H9 (cell line): Measurements from ENCODE around the gene CBLB. TPM values are rescaled to one million over a fixed set of nuclear protein-coding genes. Genes with fewer than 3 reads are reported as not detected.

Experiments
- DNase-seq: peaks from one replicate; pipeline ENCODE4 v3.0.0-alpha.2; 2017
- H2AFZ ChIP-seq: one replicate; pipeline ENCODE4 v1.6.1; 2013; ENCODE audit warnings: mild to moderate bottlenecking, low read length, control low read depth, moderate library complexity
- H2AK5ac ChIP-seq: 2 replicates; pipeline ENCODE4 v1.6.1; 2013; ENCODE audit warnings: low read length, control low read depth, mixed read lengths; ENCODE audit not compliant: insufficient read length
- H2BK120ac ChIP-seq: one replicate; pipeline ENCODE4 v1.6.1; 2013; ENCODE audit warnings: low read depth, mild to moderate bottlenecking, low read length, control low read depth, inconsistent platforms; ENCODE audit not compliant: poor library complexity, severe bottlenecking
- H2BK12ac ChIP-seq: 2 replicates; pipeline ENCODE4 v1.6.1; 2013; ENCODE audit warnings: low read length, control low read depth, mixed read lengths, low read depth; ENCODE audit not compliant: insufficient read length
- H2BK15ac ChIP-seq: 2 replicates; pipeline ENCODE4 v1.6.1; 2013; ENCODE audit warnings: low read depth, low read length, control low read depth
- H2BK20ac ChIP-seq: one replicate; pipeline ENCODE4 v1.6.1; 2013; ENCODE audit warnings: low read depth, mild to moderate bottlenecking, low read length, control low read depth, inconsistent platforms; ENCODE audit not compliant: poor library complexity, severe bottlenecking
- H2BK5ac ChIP-seq: 2 replicates; pipeline ENCODE4 v1.6.1; 2013; ENCODE audit warnings: low read length, control low read depth, mixed read lengths; ENCODE audit not compliant: insufficient read length
- H3K14ac ChIP-seq: 2 replicates; pipeline ENCODE4 v1.6.1; 2013; ENCODE audit warnings: low read length, control low read depth; ENCODE audit not compliant: insufficient read depth
- H3K18ac ChIP-seq: 2 replicates; pipeline ENCODE4 v1.6.1; 2013; ENCODE audit warnings: low read depth, mild to moderate bottlenecking, mixed read lengths, low read length, control low read depth; ENCODE audit not compliant: insufficient read length
- H3K23ac ChIP-seq: 2 replicates; pipeline ENCODE4 v1.6.1; 2013; ENCODE audit warnings: low read length, control low read depth, mixed read lengths, low read depth; ENCODE audit not compliant: insufficient read length
- H3K23me2 ChIP-seq: 2 replicates; pipeline ENCODE4 v1.6.1; 2013; ENCODE audit warnings: low read depth, mild to moderate bottlenecking, mixed read lengths, low read length, control low read depth; ENCODE audit not compliant: insufficient read length, poor library complexity, severe bottlenecking
- H3K27ac ChIP-seq: 2 replicates; pipeline ENCODE4 v1.5.1; 2013; ENCODE audit warnings: low read length, control low read depth, mixed read lengths, low read depth; ENCODE audit not compliant: insufficient read length
- H3K27me3 ChIP-seq: 2 replicates; pipeline ENCODE4 v1.6.1; 2013; ENCODE audit warnings: low read length, control low read depth, inconsistent platforms; ENCODE audit not compliant: insufficient read depth
- H3K4ac ChIP-seq: 2 replicates; pipeline ENCODE4 v1.6.1; 2013; ENCODE audit warnings: low read depth, mild to moderate bottlenecking, control low read depth, inconsistent platforms, low read length, moderate library complexity
- H3K4me1 ChIP-seq: 2 replicates; pipeline ENCODE4 v1.6.1; 2013; ENCODE audit warnings: low read length, control low read depth, inconsistent platforms; ENCODE audit not compliant: insufficient read depth
- H3K4me2 ChIP-seq: 2 replicates; pipeline ENCODE4 v1.6.1; 2013; ENCODE audit warnings: low read length, control low read depth, mixed read lengths; ENCODE audit not compliant: insufficient read length, insufficient read depth
- H3K56ac ChIP-seq: 2 replicates; pipeline ENCODE4 v1.6.1; 2013; ENCODE audit warnings: low read depth, mild to moderate bottlenecking, mixed read lengths, low read length, control low read depth; ENCODE audit not compliant: insufficient read length
- H3K79me1 ChIP-seq: 2 replicates; pipeline ENCODE4 v1.6.1; 2013; ENCODE audit warnings: low read depth, mild to moderate bottlenecking, moderate library complexity, low read length, control low read depth, inconsistent platforms; ENCODE audit not compliant: insufficient read depth, poor library complexity, severe bottlenecking
- H3K79me2 ChIP-seq: 2 replicates; pipeline ENCODE4 v1.6.1; 2013; ENCODE audit warnings: low read length, control low read depth, inconsistent platforms; ENCODE audit not compliant: insufficient read depth
- H3K9ac ChIP-seq: 2 replicates; pipeline ENCODE4 v1.6.1; 2013; ENCODE audit warnings: low read length, control low read depth, mixed read lengths; ENCODE audit not compliant: insufficient read length; ENCODE audit errors: extremely low read depth
- H3K9me3 ChIP-seq: one replicate; pipeline ENCODE4 v1.6.1; 2013; ENCODE audit warnings: low read depth, low read length, inconsistent platforms; ENCODE audit not compliant: control insufficient read depth
- H3T11ph ChIP-seq: one replicate; pipeline ENCODE4 v1.6.1; 2013; ENCODE audit warnings: mild to moderate bottlenecking, low read length, control low read depth, inconsistent platforms
- H4K20me1 ChIP-seq: one replicate; pipeline ENCODE4 v1.6.1; 2013; ENCODE audit not compliant: control insufficient read depth, insufficient read length, insufficient read depth
- H4K5ac ChIP-seq: 2 replicates; pipeline ENCODE4 v1.6.1; 2013; ENCODE audit warnings: low read depth, mild to moderate bottlenecking, mixed read lengths, low read length, control low read depth; ENCODE audit not compliant: insufficient read length
- H4K8ac ChIP-seq: replicated peaks from 2 replicates; pipeline ENCODE4 v1.6.1; 2013; ENCODE audit warnings: low read length, control low read depth, mixed read lengths, low read depth; ENCODE audit not compliant: insufficient read length
- H4K91ac ChIP-seq: 2 replicates; pipeline ENCODE4 v1.6.1; 2013; ENCODE audit warnings: low read depth, mild to moderate bottlenecking, moderate library complexity, mixed read lengths, low read length, control low read depth; ENCODE audit not compliant: insufficient read length
- H3K27ac Mint-ChIP-seq, 3 experiments: 2 replicates in 2 of 3; 3 replicates in 1 of 3; pipeline ENCODE4 v1.8.0; 2020 to 2021; ENCODE audit warnings: mixed read lengths in 3 of 3, mild to moderate bottlenecking in 1 of 3, moderate library complexity in 1 of 3
- H3K27me3 Mint-ChIP-seq: 2 replicates; pipeline ENCODE4 v1.8.0; 2021; ENCODE audit warnings: low read depth, mild to moderate bottlenecking, moderate library complexity, mixed read lengths
- H3K36me3 Mint-ChIP-seq, 3 experiments: 2 replicates in 2 of 3; 3 replicates in 1 of 3; pipeline ENCODE4 v1.8.0; 2020 to 2021; ENCODE audit warnings: low read depth in 3 of 3, mixed read lengths in 3 of 3; ENCODE audit not compliant: insufficient read depth in 1 of 3
- H3K4me1 Mint-ChIP-seq, 2 experiments: 2 replicates each; pipeline ENCODE4 v1.8.0; 2020; ENCODE audit warnings: mixed read lengths in 2 of 2
- H3K4me3 Mint-ChIP-seq, 2 experiments: 2 replicates in 1 of 2; 3 replicates in 1 of 2; pipeline ENCODE4 v1.8.0; 2020 to 2021; ENCODE audit warnings: mild to moderate bottlenecking in 2 of 2, mixed read lengths in 2 of 2, moderate library complexity in 1 of 2
- H3K9me3 Mint-ChIP-seq, 2 experiments: 2 replicates in 1 of 2; 3 replicates in 1 of 2; pipeline ENCODE4 v1.8.0; 2020; ENCODE audit warnings: mild to moderate bottlenecking in 2 of 2, mixed read lengths in 2 of 2, moderate library complexity in 1 of 2
- CTCF ChIP-seq: fragments of 200-600 bp; sonication (generic); conservative IDR thresholded peaks from 3 replicates; pipeline ENCODE4 v1.8.0; 2021; ENCODE audit warnings: antibody characterized with exemption, mild to moderate bottlenecking
- WGBS: extraction: QIAGEN DNeasy Blood & Tissue Kit; methylation state at CpG from one replicate; pipeline ENCODE4 v1.1.7; 2013; ENCODE audit warnings: missing lambda C conversion rate, low lambda C conversion rate, mixed read lengths; ENCODE audit not compliant: insufficient read length; ENCODE audit errors: extremely low coverage; 5-methylcytosine and 5-hydroxymethylcytosine counted together
- total RNA-seq: library from RNA; stranded (reverse); gene quantifications from 2 replicates; pipeline ENCODE4 v1.2.1, GENCODE V29; 2021

Gene CBLB
- total RNA-seq, 1 experiment from 2014 or later = 25.7 TPM

- Histone ChIP-seq H2BK15ac (no peak overlapping the region), H3K79me2 (no peaks in the 10 kb centered on the region), H2BK120ac (no peak overlapping the region), H2BK20ac (no peak overlapping the region), H4K91ac (no peak overlapping the region), H3K23me2 (no peaks in the 10 kb centered on the region), H3T11ph (no peak overlapping the region), H4K8ac (no peak overlapping the region), H3K18ac (no peak overlapping the region), H4K5ac (no peak overlapping the region), H3K4me2 (no peak overlapping the region), H3K4ac (no peak overlapping the region), H2AK5ac (no peak overlapping the region), H4K20me1 (no peaks in the 10 kb centered on the region), H3K9me3 (no peaks in the 10 kb centered on the region), H3K56ac (no peak overlapping the region), H3K4me1 (no peaks in the 10 kb centered on the region; the same call in 1 of the 2 replicates), H3K23ac (no peak overlapping the region), H3K27ac (no peak overlapping the region), H2BK12ac (no peak overlapping the region), H3K79me1 (no peaks in the 10 kb centered on the region), H3K14ac (no peak overlapping the region), H3K27me3 (no peaks in the 10 kb centered on the region), H3K9ac (no peak overlapping the region), H2BK5ac (no peak overlapping the region), H2AFZ (no peak overlapping the region)
- Mint-ChIP-seq H3K27ac (no peak overlapping the region), H3K9me3 (no peaks in the 10 kb centered on the region; a peak in 1 of 5 replicates), H3K4me3 (no peak overlapping the region), H3K36me3 (no peaks in the 10 kb centered on the region), H3K27me3 (no peaks in the 10 kb centered on the region), H3K4me1 (peaks cover 3% of the 10 kb centered on the region in 2 experiments)
- no peak for TF ChIP-seq CTCF
- no CpG with 5 or more reads among the region's 3 CpGs for WGBS
- DNase-seq = no peak
These were observed 219.3 kb downstream of the CBLB start for GRCh38 chr3:105649480-105649879.
